A673 (cell line): ENCODE data around the gene CRY2. TPM values are rescaled to one million over a fixed set of nuclear protein-coding genes. Genes with fewer than 3 reads are reported as not detected.
A peak's percentile ranks its signal among the peaks of the same experiment; 100 is the strongest.
"Not testable (repeated sequence)": the region's sequence is repeated elsewhere in the genome, so short reads cannot be mapped to it uniquely, and the experiment has no call there.

Experiments
- BruUV-seq: library from RNA; stranded (reverse); fragments of 400-500 nt; replicated peaks from 2 replicates; lab custom pipeline; 2021; lab: Mats Ljungman, UMichigan
- CTCF ChIA-PET: fragments of 300-600 bp; sonication (Branson Sonifier 250); formaldehyde crosslinking; loops from one replicate; lab custom pipeline; 2022; ENCODE audit warnings: antibody characterized with exemption; lab: Charles Lee
- POLR2A ChIA-PET: fragments of 300-600 bp; sonication (Branson Sonifier 250); formaldehyde crosslinking; loops from one replicate; lab custom pipeline; 2022; ENCODE audit warnings: antibody characterized with exemption; ENCODE audit not compliant: low non-redundant PET; lab: Charles Lee
- DNase-seq: peaks from one replicate; pipeline ENCODE4 v3.0.0-alpha.2; 2015; ENCODE audit warnings: low spot score
- H3K27ac ChIP-seq: fragments of 200-600 bp; sonication (generic); 2 replicates; pipeline ENCODE4 v1.5.1; 2016; ENCODE audit warnings: mixed run types, low read depth, mild to moderate bottlenecking, mixed read lengths, antibody characterized with exemption, low read length; ENCODE audit not compliant: poor library complexity, severe bottlenecking
- H3K27me3 ChIP-seq: fragments of 200-600 bp; sonication (generic); replicated peaks from 2 replicates; pipeline ENCODE4 v1.6.1; 2017; ENCODE audit warnings: mixed run types, low read depth, mild to moderate bottlenecking, mixed read lengths, antibody characterized with exemption, low read length; ENCODE audit not compliant: insufficient read depth, poor library complexity
- H3K36me3 ChIP-seq: fragments of 200-600 bp; sonication (generic); 2 replicates; pipeline ENCODE4 v1.6.1; 2016; ENCODE audit warnings: mixed run types, mild to moderate bottlenecking, mixed read lengths, antibody characterized with exemption, low read length; ENCODE audit not compliant: insufficient read depth, poor library complexity, severe bottlenecking
- H3K4me1 ChIP-seq: fragments of 200-600 bp; sonication (generic); 2 replicates; pipeline ENCODE4 v1.6.1; 2017; ENCODE audit warnings: mixed run types, mild to moderate bottlenecking, mixed read lengths, antibody characterized with exemption, low read length; ENCODE audit not compliant: insufficient read depth, poor library complexity, severe bottlenecking
- H3K4me3 ChIP-seq: fragments of 200-600 bp; sonication (generic); 2 replicates; pipeline ENCODE4 v1.5.1; 2016; ENCODE audit warnings: low read depth, mixed run types, mild to moderate bottlenecking, mixed read lengths, low read length; ENCODE audit not compliant: poor library complexity, severe bottlenecking
- H3K9me3 ChIP-seq: fragments of 200-600 bp; sonication (generic); 2 replicates; pipeline ENCODE4 v1.6.1; 2016; ENCODE audit warnings: mixed run types, low read depth, mild to moderate bottlenecking, mixed read lengths, antibody characterized with exemption, low read length; ENCODE audit not compliant: poor library complexity, severe bottlenecking
- EZH2 ChIP-seq: fragments of 200-600 bp; sonication (generic); IDR thresholded peaks from 2 replicates; pipeline ENCODE4 v1.6.1; 2017; ENCODE audit warnings: borderline replicate concordance, low read depth, mild to moderate bottlenecking, mixed read lengths, antibody characterized with exemption, low read length; ENCODE audit not compliant: poor library complexity, severe bottlenecking
- intact Hi-C: fragments of 100-400 bp; cut with micrococcal nuclease; formaldehyde crosslinking; loops from one replicate; pipeline ENCODE4 v1.10.0; 2022; ENCODE audit not compliant: unreplicated experiment
- total RNA-seq: library from RNA; stranded (reverse); gene quantifications from 2 replicates; pipeline ENCODE4 v1.2.3, GENCODE V29; 2021
- TF ChIP-seq, protein P1 (sequence below): fragments of 300-800, 200-600 bp; sonication (generic); conservative IDR thresholded peaks from 2 replicates; pipeline ENCODE4 v1.5.1; 2017; ENCODE audit warnings: low read depth, mild to moderate bottlenecking, antibody characterized with exemption, low read length, moderate library complexity, mixed read lengths

CRY2 gene
- total RNA-seq, 1 experiment from 2014 or later, result 46.4 TPM

DNA sequence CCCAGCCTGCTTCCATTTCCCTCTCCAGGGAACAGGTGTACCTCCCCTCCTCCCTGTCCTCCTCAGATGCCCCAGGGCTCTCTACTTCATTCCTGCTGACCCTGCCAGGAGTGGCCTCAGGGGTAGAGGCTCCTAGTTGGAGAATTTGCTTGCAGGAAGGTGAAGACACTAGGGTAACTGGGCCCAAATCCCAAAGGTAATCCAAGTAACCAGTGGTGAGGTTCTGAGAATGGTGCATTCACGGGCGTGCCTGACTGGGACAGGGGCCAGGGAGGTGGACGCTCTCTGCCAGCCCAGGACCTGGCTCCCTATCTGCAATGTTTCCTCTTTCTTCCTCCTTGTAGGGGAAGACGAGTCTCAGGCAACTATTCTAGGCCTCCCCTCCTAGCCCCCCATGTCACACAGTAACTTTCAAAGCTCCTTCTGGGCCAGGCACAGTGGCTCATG, 39.5 kb upstream of the CRY2 start:
- Histone ChIP-seq H3K27ac (no peak overlapping the region), H3K4me1 (peaks cover 36% of the 10 kb centered on the region), H3K4me3 (peak overlapping the region; percentile 78), H3K27me3 (no peaks in the 10 kb centered on the region), H3K9me3 (no peaks in the 10 kb centered on the region), H3K36me3 (peaks cover 17% of the 10 kb centered on the region)
- BruUV-seq, result no TSS peak
- ChIA-PET CTCF (interaction anchor here (0.6 kb wide), 1 partner anchor 28 kb away, joined by 3 read pairs; no protein-coding TSS in a partner anchor), POLR2A (no interaction called here)
- no peak for TF ChIP-seq EZH2
- TF ChIP-seq, protein P1, sequence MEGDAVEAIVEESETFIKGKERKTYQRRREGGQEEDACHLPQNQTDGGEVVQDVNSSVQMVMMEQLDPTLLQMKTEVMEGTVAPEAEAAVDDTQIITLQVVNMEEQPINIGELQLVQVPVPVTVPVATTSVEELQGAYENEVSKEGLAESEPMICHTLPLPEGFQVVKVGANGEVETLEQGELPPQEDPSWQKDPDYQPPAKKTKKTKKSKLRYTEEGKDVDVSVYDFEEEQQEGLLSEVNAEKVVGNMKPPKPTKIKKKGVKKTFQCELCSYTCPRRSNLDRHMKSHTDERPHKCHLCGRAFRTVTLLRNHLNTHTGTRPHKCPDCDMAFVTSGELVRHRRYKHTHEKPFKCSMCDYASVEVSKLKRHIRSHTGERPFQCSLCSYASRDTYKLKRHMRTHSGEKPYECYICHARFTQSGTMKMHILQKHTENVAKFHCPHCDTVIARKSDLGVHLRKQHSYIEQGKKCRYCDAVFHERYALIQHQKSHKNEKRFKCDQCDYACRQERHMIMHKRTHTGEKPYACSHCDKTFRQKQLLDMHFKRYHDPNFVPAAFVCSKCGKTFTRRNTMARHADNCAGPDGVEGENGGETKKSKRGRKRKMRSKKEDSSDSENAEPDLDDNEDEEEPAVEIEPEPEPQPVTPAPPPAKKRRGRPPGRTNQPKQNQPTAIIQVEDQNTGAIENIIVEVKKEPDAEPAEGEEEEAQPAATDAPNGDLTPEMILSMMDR, result no peak
- DNase-seq, result no peak
- intact Hi-C loops, result no loop called here

DNA sequence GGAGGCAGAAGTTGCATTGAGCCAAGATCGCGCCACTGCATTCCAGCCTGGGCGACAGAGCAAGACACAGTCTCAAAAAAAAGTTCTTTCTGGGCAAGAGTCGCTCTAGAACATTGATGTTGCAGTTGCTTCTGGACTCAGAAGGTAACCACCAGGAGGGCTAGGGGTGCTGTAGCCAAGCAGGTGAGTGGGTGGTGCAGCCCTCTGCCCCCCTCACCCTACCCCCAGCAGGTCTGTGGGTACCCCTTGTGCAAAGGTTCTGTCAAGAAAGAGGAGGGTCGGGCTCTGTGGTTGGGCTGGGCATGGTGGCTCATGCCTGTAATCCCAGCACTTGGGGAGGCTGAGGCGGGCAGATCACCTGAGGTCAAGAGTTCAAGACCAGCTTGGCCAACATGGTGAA, 38.8 kb upstream of the CRY2 start:
- H3K27ac ChIP-seq, H3K4me3 ChIP-seq, H3K9me3 ChIP-seq, DNase-seq, POLR2A ChIA-PET, intact Hi-C loops, BruUV-seq, H3K27me3 ChIP-seq: not testable (repeated sequence)
- CTCF ChIA-PET, result interaction anchor here (0.6 kb wide), 1 partner anchor 27 kb away, joined by 3 read pairs; no protein-coding TSS in a partner anchor
- Histone ChIP-seq H3K4me1 (peaks cover 36% of the 10 kb centered on the region), H3K36me3 (peaks cover 17% of the 10 kb centered on the region)

DNA sequence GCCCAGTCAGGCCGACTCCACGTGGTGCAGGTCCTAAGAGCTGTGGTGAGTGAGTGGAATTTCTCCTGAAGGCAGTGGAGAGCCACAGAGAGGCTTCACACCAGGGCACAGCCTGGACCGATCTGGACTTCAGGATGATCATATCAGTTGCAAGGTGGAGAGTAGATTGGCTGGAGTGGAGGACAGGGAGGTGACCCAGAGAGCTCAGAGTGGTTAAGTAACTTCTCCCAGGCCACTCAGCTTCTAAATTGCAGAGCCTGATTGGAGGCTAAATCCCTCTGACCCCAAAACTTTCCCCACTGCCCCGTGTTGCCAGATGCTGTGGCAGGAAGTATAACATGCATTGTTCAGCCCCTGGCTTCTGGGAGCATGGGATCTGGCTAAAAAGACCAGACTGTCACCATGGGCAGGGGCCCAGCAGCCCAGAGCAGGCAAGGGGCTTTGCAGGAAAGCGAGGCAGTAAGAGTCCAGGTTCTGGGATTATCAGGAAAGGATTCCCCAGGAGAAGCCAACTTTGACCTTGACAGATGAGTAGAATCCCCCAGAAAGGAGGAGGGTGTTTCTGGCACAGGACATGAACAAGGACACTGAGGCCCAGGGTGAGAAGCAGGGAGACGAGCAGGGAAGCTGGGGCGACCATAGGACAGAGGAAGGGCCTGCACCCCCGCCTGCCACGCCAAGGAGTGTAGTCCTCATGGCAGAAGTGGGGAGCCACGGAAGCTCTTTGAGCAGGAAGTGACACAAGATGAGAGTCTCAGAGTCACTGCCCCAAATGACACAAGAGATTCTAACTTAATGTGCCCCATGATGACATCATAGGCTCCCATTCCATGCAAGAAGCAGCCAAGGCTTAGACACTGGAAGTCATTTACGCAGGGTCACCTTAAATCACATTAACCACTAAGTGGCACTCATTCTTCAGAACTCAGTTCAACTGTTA, 37.5 kb upstream of the CRY2 start:
- peak; percentile 59 for DNase-seq
- peaks cover 17% of the 10 kb centered on the region for H3K36me3 ChIP-seq
- no peak overlapping the region for H3K4me3 ChIP-seq
- no TSS peak for BruUV-seq
- H3K4me1 ChIP-seq, result peaks cover 27% of the 10 kb centered on the region
- no peak overlapping the region for H3K27ac ChIP-seq
- H3K27me3 ChIP-seq, result no peaks in the 10 kb centered on the region
- ChIA-PET POLR2A (no interaction called here), CTCF (no interaction called here)
- H3K9me3 ChIP-seq, result no peaks in the 10 kb centered on the region
- intact Hi-C loops, result no loop called here
- no peak for TF ChIP-seq EZH2
- TF ChIP-seq, protein P1, result no peak
